H9 (cell line): ENCODE measurements around the gene CLPSL1. TPM values are rescaled to one million over a fixed set of nuclear protein-coding genes. Genes with fewer than 3 reads are reported as not detected.

Experiments
- DNase-seq: peaks from one replicate; pipeline ENCODE4 v3.0.0-alpha.2; 2017
- H2AFZ ChIP-seq: one replicate; pipeline ENCODE4 v1.6.1; 2013; ENCODE audit warnings: mild to moderate bottlenecking, low read length, control low read depth, moderate library complexity
- H2AK5ac ChIP-seq: 2 replicates; pipeline ENCODE4 v1.6.1; 2013; ENCODE audit warnings: low read length, control low read depth, mixed read lengths; ENCODE audit not compliant: insufficient read length
- H2BK120ac ChIP-seq: one replicate; pipeline ENCODE4 v1.6.1; 2013; ENCODE audit warnings: low read depth, mild to moderate bottlenecking, low read length, control low read depth, inconsistent platforms; ENCODE audit not compliant: poor library complexity, severe bottlenecking
- H2BK12ac ChIP-seq: 2 replicates; pipeline ENCODE4 v1.6.1; 2013; ENCODE audit warnings: low read length, control low read depth, mixed read lengths, low read depth; ENCODE audit not compliant: insufficient read length
- H2BK15ac ChIP-seq: 2 replicates; pipeline ENCODE4 v1.6.1; 2013; ENCODE audit warnings: low read depth, low read length, control low read depth
- H2BK20ac ChIP-seq: one replicate; pipeline ENCODE4 v1.6.1; 2013; ENCODE audit warnings: low read depth, mild to moderate bottlenecking, low read length, control low read depth, inconsistent platforms; ENCODE audit not compliant: poor library complexity, severe bottlenecking
- H2BK5ac ChIP-seq: 2 replicates; pipeline ENCODE4 v1.6.1; 2013; ENCODE audit warnings: low read length, control low read depth, mixed read lengths; ENCODE audit not compliant: insufficient read length
- H3K14ac ChIP-seq: 2 replicates; pipeline ENCODE4 v1.6.1; 2013; ENCODE audit warnings: low read length, control low read depth; ENCODE audit not compliant: insufficient read depth
- H3K18ac ChIP-seq: 2 replicates; pipeline ENCODE4 v1.6.1; 2013; ENCODE audit warnings: low read depth, mild to moderate bottlenecking, mixed read lengths, low read length, control low read depth; ENCODE audit not compliant: insufficient read length
- H3K23ac ChIP-seq: 2 replicates; pipeline ENCODE4 v1.6.1; 2013; ENCODE audit warnings: low read length, control low read depth, mixed read lengths, low read depth; ENCODE audit not compliant: insufficient read length
- H3K23me2 ChIP-seq: 2 replicates; pipeline ENCODE4 v1.6.1; 2013; ENCODE audit warnings: low read depth, mild to moderate bottlenecking, mixed read lengths, low read length, control low read depth; ENCODE audit not compliant: insufficient read length, poor library complexity, severe bottlenecking
- H3K27ac ChIP-seq: 2 replicates; pipeline ENCODE4 v1.5.1; 2013; ENCODE audit warnings: low read length, control low read depth, mixed read lengths, low read depth; ENCODE audit not compliant: insufficient read length
- H3K27me3 ChIP-seq: 2 replicates; pipeline ENCODE4 v1.6.1; 2013; ENCODE audit warnings: low read length, control low read depth, inconsistent platforms; ENCODE audit not compliant: insufficient read depth
- H3K4ac ChIP-seq: 2 replicates; pipeline ENCODE4 v1.6.1; 2013; ENCODE audit warnings: low read depth, mild to moderate bottlenecking, control low read depth, inconsistent platforms, low read length, moderate library complexity
- H3K4me1 ChIP-seq: 2 replicates; pipeline ENCODE4 v1.6.1; 2013; ENCODE audit warnings: low read length, control low read depth, inconsistent platforms; ENCODE audit not compliant: insufficient read depth
- H3K4me2 ChIP-seq: 2 replicates; pipeline ENCODE4 v1.6.1; 2013; ENCODE audit warnings: low read length, control low read depth, mixed read lengths; ENCODE audit not compliant: insufficient read length, insufficient read depth
- H3K56ac ChIP-seq: 2 replicates; pipeline ENCODE4 v1.6.1; 2013; ENCODE audit warnings: low read depth, mild to moderate bottlenecking, mixed read lengths, low read length, control low read depth; ENCODE audit not compliant: insufficient read length
- H3K79me1 ChIP-seq: 2 replicates; pipeline ENCODE4 v1.6.1; 2013; ENCODE audit warnings: low read depth, mild to moderate bottlenecking, moderate library complexity, low read length, control low read depth, inconsistent platforms; ENCODE audit not compliant: insufficient read depth, poor library complexity, severe bottlenecking
- H3K79me2 ChIP-seq: 2 replicates; pipeline ENCODE4 v1.6.1; 2013; ENCODE audit warnings: low read length, control low read depth, inconsistent platforms; ENCODE audit not compliant: insufficient read depth
- H3K9ac ChIP-seq: 2 replicates; pipeline ENCODE4 v1.6.1; 2013; ENCODE audit warnings: low read length, control low read depth, mixed read lengths; ENCODE audit not compliant: insufficient read length; ENCODE audit errors: extremely low read depth
- H3K9me3 ChIP-seq: one replicate; pipeline ENCODE4 v1.6.1; 2013; ENCODE audit warnings: low read depth, low read length, inconsistent platforms; ENCODE audit not compliant: control insufficient read depth
- H3T11ph ChIP-seq: one replicate; pipeline ENCODE4 v1.6.1; 2013; ENCODE audit warnings: mild to moderate bottlenecking, low read length, control low read depth, inconsistent platforms
- H4K20me1 ChIP-seq: one replicate; pipeline ENCODE4 v1.6.1; 2013; ENCODE audit not compliant: control insufficient read depth, insufficient read length, insufficient read depth
- H4K5ac ChIP-seq: 2 replicates; pipeline ENCODE4 v1.6.1; 2013; ENCODE audit warnings: low read depth, mild to moderate bottlenecking, mixed read lengths, low read length, control low read depth; ENCODE audit not compliant: insufficient read length
- H4K8ac ChIP-seq: replicated peaks from 2 replicates; pipeline ENCODE4 v1.6.1; 2013; ENCODE audit warnings: low read length, control low read depth, mixed read lengths, low read depth; ENCODE audit not compliant: insufficient read length
- H4K91ac ChIP-seq: 2 replicates; pipeline ENCODE4 v1.6.1; 2013; ENCODE audit warnings: low read depth, mild to moderate bottlenecking, moderate library complexity, mixed read lengths, low read length, control low read depth; ENCODE audit not compliant: insufficient read length
- H3K27ac Mint-ChIP-seq, 3 experiments: 2 replicates in 2 of 3; 3 replicates in 1 of 3; pipeline ENCODE4 v1.8.0; 2020 to 2021; ENCODE audit warnings: mixed read lengths in 3 of 3, mild to moderate bottlenecking in 1 of 3, moderate library complexity in 1 of 3
- H3K27me3 Mint-ChIP-seq: 2 replicates; pipeline ENCODE4 v1.8.0; 2021; ENCODE audit warnings: low read depth, mild to moderate bottlenecking, moderate library complexity, mixed read lengths
- H3K36me3 Mint-ChIP-seq, 3 experiments: 2 replicates in 2 of 3; 3 replicates in 1 of 3; pipeline ENCODE4 v1.8.0; 2020 to 2021; ENCODE audit warnings: low read depth in 3 of 3, mixed read lengths in 3 of 3; ENCODE audit not compliant: insufficient read depth in 1 of 3
- H3K4me1 Mint-ChIP-seq, 2 experiments: 2 replicates each; pipeline ENCODE4 v1.8.0; 2020; ENCODE audit warnings: mixed read lengths in 2 of 2
- H3K4me3 Mint-ChIP-seq, 2 experiments: 2 replicates in 1 of 2; 3 replicates in 1 of 2; pipeline ENCODE4 v1.8.0; 2020 to 2021; ENCODE audit warnings: mild to moderate bottlenecking in 2 of 2, mixed read lengths in 2 of 2, moderate library complexity in 1 of 2
- H3K9me3 Mint-ChIP-seq, 2 experiments: 2 replicates in 1 of 2; 3 replicates in 1 of 2; pipeline ENCODE4 v1.8.0; 2020; ENCODE audit warnings: mild to moderate bottlenecking in 2 of 2, mixed read lengths in 2 of 2, moderate library complexity in 1 of 2
- CTCF ChIP-seq: fragments of 200-600 bp; sonication (generic); conservative IDR thresholded peaks from 3 replicates; pipeline ENCODE4 v1.8.0; 2021; ENCODE audit warnings: antibody characterized with exemption, mild to moderate bottlenecking
- WGBS: extraction: QIAGEN DNeasy Blood & Tissue Kit; methylation state at CpG from one replicate; pipeline ENCODE4 v1.1.7; 2013; ENCODE audit warnings: missing lambda C conversion rate, low lambda C conversion rate, mixed read lengths; ENCODE audit not compliant: insufficient read length; ENCODE audit errors: extremely low coverage; 5-methylcytosine and 5-hydroxymethylcytosine counted together
- total RNA-seq: library from RNA; stranded (reverse); gene quantifications from 2 replicates; pipeline ENCODE4 v1.2.1, GENCODE V29; 2021

Gene CLPSL1
- total RNA-seq, 1 experiment from 2014 or later = not detected

GRCh38 chr6:35784200-35784599, 3.4 kb downstream of the CLPSL1 start:
- Histone ChIP-seq H3K14ac (no peak overlapping the region), H3K27me3 (no peaks in the 10 kb centered on the region), H3K4me2 (no peak overlapping the region), H3K23me2 (no peaks in the 10 kb centered on the region), H3K79me1 (no peaks in the 10 kb centered on the region), H3K4me1 (no peaks in the 10 kb centered on the region), H2AFZ (no peak overlapping the region), H2BK120ac (no peak overlapping the region), H3K79me2 (no peaks in the 10 kb centered on the region), H3K23ac (no peak overlapping the region), H3T11ph (no peak overlapping the region), H4K8ac (no peak overlapping the region), H4K20me1 (no peaks in the 10 kb centered on the region), H3K9me3 (no peaks in the 10 kb centered on the region), H3K18ac (no peak overlapping the region), H4K5ac (no peak overlapping the region), H2BK12ac (no peak overlapping the region), H2BK15ac (no peak overlapping the region), H3K27ac (no peak overlapping the region), H4K91ac (no peak overlapping the region), H3K4ac (no peak overlapping the region), H3K9ac (no peak overlapping the region), H2BK5ac (no peak overlapping the region), H3K56ac (no peak overlapping the region), H2AK5ac (no peak overlapping the region), H2BK20ac (no peak overlapping the region)
- Mint-ChIP-seq H3K27me3 (peaks cover 11% of the 10 kb centered on the region), H3K36me3 (no peaks in the 10 kb centered on the region), H3K4me3 (no peak overlapping the region), H3K27ac (no peak overlapping the region), H3K9me3 (no peaks in the 10 kb centered on the region), H3K4me1 (peaks cover 15 to 17% of the 10 kb centered on the region in 2 experiments)
- no peak for TF ChIP-seq CTCF
- DNase-seq = no peak
- WGBS = no CpG with 5 or more reads among the region's 2 CpGs
